Measurements from ENCODE around the gene PRRX1.

Gene PRRX1

DNA sequence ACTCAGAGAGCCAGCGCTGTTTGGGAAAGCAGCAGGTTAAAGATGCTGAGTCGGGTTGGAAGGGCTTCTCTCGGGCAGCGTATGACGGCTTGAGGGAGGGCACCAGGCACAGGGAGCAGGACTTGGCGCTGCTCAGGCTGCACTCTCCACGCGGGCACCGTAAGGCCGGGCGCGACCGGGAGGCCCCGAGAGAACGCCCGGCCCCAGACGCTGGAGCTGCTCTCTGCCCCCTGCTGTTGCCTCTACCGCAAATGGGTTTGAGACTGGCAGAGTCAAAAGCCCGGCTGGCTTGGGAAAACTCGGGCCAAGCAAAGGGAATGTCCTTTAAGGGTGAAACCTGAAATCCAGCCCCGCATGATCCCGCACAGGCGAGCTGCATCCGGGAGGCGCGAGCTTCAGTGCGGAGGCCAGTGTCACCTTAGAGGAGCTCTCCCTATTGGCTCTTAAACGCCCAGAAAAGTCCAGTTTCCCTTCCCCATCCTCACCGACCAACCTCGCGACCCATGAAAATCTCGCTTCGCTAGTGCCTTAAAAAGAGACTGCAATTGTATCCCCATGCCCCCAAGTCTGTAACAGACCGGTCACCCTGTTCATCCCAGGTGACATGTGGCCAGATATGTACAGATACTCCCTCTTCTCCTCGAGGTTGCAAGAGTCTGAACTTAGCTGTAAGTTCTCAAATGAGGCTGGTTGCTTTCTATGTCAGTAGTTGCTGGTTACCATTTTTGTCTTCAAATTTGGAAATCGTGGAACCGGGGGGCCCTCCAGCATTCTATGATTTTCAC is 1.1 kb downstream of the PRRX1 start:
- DNase-seq, result no peak

DNA sequence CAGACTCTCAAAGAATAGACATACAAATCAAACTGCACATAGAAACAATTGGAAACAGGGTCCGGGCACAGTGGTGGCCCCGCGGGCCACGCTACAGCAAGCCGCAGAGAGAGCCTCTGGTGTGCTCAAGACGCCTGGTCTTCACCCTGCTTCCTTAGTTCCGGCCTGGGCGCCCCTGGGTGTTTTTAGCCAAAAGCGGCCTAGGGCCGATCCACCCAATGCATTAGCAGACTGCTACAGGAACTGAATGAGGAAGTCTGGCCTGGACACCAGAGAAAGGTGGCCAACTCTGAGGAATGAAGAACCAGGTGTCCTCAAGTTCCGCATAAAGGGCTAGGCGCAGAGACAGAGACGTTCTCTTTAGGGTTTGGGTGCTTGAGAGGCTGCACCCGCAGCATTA is 1.7 kb downstream of the PRRX1 start:
- no peak for DNase-seq

DNA sequence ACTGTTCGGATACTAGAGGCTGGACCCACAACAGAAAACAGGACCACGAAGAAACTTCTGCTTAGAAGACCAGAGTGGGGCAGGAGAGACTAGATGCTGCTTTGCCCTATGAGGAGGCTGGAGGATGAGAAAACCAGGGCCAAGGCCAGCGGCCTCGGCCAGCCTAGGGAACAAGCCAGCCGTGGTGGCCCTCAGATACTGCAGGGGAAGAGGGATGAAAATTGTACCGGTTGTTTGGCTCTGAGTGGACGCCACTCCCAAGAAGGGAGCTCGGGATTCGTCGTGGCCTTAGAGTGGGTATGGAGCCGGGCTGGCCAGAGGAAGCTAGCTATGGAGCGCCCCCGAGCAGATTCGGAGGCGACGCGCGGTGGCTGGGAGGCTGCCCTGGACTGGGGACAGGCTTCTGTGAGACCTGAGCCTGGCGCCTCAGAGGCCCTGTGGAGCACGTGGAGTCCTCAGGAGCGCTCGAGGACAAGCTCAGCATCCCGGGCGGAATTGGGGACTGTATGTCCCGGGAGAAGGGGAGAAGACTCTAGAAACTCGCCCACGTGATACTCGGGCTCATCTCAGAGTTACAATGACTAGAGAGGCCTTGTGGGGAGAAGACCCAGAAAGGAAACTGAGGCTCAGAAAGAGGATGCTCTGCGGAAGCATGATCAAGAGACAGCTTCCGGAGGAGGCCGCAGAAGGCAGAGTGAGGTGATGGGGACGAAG is 2.8 kb downstream of the PRRX1 start:
- DNase-seq, result no peak

DNA sequence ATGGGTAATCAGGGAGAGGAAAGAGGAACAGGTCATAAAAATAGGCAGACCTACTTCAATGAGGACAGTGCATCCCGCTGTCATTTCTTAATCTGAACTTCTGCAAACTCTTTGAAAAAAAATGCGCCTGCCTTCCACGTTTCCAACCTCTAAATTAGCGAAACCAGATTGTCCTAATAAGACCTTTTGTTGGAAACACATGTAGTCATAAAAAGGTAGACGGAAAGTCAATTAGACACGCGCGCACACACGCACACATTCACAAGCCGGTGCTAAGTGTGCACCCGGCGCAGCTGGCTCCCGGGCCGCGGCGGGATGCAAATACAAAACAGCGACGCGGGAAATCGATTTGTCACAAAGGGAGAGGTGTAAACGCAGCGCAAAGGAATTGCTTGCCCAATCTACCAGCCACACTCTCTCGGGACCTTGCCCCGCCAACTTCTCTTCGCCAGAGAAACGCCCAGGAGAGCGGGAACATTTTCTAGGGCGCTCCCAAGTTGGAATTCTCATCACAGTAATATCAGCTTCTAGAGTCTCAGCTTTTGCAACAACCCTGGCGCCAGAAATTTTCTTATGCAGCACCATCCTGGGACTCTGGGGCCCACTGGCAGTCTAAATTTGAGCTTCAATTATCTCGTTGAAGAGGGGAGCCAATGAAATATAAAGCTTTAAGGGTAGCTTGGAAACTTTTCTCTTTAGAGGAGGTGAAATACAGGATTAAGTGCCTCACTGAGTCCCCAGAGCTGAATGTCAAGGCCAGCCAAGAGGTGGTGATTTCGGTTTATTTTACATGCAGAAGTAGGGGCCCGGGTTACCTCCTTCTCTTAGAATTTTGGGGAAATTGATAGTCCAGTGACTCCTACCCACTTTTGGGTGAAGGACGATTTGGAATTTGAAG is 4.5 kb downstream of the PRRX1 start:
- DNase-seq, result no peak

DNA sequence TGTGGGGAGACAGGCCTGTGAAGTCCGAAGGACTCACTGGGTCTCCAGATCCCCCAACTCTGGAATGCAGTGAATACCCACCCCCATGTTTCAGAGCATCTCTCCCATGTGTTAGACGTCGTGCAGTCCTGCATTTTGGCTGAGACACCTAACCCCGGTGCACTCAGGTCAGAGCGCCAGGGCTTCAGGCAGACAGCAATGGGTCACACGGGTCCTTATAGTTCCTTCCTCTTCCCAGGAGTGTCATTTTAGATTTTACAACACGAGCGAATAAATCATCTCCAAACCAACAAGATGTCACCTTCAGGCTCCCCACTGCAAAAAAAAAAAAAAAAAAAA is 5.1 kb downstream of the PRRX1 start:
- DNase-seq, result no peak

DNA sequence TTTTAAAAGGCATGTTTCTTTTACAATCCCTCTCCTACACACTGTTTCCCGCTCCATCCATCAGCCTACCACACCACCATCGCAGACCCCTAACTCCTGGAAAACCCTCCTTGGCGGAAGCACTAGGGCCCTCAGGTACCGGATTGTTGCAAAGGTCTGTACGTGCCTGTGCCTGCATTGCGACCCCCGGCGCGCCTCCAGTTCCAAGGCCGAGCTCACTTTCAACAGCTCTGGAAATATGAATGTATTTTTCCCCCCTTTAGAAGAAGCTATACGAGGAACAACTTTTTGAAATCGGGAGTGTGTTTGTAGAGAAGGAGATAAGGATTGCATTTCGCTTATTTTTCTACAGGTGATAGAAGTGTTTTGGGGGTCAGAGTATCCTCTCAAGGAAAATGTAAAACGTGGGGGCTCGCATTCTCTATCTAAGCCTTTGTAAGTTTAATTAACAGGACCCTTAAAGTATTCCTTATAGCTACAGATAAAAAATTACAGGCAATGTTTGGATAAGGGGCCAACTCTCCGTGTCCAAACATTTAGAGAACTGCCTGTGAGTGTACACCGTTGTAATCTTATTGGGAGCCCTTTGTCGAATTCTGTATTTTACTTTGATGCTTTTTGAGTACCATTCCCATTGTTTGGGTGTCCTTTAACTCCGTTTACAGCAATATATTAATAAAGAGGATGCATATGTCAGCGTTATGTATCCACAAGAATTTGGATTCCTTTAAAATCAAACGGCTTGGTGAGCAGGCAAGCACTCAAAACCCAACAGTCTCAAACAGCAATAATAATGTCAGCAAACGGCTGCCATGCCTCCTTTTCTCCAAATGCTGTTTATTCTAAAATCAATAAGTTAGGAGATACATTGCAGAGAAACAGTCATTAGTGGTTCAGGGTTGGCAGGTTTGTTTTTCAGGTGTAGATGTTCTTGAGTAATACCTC is 5.9 kb downstream of the PRRX1 start:
- DNase-seq, result no peak

DNA sequence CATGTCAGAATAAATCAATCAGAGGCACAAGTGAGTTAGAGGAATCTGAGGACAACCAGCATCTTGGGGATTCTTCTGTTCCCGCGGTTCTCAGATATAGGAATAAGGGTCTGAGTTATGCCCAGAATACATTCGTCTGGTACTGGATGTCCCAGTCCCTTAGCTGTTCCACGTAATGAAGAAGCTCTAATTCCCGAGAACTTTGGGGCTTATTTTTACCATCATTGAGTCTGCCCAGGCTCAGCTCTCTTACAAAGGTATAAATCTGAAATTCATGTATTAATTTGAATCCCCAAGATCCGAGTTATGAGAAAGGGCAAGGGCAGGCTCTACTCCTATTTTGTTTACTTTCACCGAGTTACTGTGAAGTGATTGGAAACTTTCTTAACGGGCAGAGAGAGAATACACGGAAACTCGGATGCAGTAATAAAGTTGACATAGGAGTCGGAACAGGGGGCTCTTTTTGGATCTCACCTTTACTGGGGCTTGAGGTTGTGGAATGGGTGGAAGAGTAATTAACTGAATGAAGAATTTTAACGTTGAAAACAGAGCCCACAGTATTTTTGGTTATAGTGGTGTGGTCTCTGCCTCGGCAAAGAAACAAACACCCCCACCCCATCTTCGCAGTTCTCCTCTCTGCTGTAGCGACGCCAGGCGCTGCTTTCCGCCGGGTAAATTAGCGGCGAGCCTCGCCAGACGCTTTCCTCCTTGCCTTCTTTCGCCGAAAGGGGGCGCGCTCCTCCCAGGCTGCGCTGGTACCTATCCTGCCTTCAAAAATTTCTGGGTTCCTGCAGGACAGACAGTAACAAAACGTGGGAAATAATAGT is 7.1 kb downstream of the PRRX1 start:
- peak; percentile 3 for DNase-seq

DNA sequence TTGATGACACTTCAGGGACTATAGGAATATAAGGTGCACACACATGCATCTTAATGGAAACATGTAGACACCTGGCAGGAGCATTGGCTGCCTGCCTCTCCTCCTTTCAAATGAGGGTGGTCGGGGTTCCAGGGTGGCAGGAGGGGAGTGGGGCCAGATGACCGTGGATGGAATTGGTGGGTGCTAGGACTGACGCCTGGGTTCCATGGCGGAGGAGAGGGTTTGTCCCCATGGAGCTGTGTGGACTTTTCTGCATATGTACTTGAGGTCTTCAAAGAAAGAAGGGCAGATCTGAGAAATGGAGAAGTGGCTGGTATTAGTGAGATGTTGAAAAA is 7.7 kb downstream of the PRRX1 start:
- DNase-seq, result no peak

DNA sequence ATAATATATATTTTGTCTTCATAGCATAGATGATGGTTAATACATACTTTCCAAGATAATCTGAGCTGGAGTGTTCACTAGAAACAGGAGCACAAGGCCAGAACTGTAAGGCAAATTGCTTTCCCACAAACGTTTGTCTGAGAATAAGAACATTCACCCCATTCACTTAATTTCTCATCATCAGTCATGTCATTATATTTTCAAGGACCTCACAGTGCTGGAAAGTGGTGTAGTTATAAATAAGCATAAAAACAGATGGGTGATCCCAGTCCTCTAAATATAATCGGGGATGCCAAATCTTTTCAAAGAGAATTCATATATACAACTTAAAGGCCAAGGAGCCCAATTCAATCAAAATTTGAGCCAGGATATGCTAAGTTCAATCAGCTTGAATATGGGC is 8.4 kb downstream of the PRRX1 start:
- DNase-seq, result no peak

DNA sequence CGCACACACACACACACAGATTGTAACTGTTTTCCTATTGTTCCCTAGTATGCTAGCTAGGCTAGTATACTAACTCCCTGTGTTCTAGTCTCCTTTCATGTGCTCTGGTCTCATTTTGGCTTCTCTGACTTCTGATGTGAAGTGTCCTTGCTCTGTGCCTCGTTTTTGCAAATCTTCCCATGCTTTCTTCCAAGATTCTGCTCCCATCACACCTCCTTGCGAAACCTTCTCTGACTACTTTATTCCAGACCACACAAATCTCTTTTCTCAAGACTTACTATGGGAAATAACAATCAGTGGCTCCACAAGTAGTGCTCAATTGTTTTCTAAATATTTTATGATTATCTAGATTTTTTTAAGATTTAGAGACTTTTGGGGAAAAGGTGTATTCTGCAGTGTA is 10.3 kb downstream of the PRRX1 start:
- DNase-seq, result no peak

DNA sequence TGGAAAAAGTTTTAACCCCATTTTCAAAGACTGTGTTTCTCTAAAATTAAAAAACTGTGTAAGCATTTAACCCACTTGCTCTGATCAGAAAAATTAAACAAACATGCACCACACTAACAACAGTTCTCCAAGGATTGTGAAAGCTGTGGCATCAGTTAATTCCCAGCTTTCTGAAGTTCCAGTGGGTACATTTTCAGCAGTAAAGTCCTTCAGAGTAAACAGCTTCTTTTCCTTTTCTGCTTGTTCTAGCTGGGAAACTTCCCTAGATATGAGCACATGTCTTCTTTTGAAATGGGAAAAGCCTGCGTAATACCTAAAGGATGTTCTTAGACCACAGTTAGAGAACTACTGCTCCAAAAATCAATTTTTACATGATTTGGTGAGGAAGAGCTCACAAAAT is 11.1 kb downstream of the PRRX1 start:
- DNase-seq, result no peak

DNA sequence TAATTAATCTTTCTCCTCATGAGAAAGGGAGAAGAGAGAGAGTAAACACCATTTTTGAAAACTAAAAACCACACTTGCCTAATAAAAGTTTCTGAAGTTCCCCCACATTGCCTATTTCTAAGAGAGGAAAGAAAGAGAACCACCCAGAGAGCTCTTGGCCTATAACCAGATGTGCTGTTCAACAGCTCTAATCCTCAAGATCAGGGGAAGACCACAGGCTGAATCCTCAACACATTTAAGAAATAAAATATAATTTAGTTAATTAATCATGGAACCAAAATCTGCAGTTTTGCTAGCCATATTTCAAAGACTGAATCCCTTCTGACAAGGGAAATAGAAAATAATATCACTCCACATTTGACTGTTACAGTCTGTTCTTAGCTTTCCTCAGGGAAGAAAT is 11.9 kb downstream of the PRRX1 start:
- DNase-seq, result no peak

DNA sequence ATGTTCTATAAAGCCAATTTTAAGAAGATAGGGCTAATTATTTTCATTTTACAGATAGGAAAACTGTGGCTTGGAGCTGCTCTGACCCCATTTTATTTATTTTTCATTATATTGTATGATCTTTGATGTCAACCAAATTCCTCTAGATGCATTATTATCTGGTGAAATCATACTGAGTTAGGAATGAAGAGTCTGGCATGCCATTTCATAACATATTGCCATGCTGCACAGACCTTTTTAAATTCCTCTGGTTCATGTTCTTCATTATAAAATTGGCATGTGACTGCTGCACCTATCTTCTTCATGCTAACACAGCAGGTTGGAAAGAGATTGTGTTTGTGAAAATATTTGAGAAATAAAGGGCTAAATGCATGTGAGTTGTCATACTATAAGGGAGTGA is 12.7 kb downstream of the PRRX1 start:
- DNase-seq, result no peak

DNA sequence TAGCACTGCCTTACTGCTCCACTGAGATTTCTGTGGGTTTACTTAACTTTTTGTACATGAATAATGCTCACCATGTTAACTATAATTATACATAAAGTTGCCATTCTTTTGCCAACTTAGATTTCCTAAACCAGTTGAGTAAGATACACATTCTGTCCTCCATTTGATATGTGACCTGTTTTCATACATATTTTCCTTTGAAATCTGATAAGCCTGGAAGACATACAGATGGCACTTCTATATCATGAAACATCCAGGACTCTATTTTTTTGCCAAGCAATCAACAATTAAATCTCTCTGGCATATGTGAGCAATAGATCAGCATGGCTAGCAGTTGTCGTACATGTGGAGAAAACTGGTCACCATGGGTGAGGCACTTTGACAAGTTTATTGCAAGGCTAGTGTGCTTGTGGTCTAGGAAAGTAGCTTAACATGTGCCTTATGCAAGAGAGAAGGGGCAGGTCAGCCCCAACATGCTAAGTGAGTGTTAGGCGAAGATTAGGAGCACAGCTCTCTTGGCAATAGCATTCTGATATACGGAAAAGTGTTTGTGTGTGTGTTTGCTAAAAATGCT is 14.2 kb downstream of the PRRX1 start:
- DNase-seq, result no peak

DNA sequence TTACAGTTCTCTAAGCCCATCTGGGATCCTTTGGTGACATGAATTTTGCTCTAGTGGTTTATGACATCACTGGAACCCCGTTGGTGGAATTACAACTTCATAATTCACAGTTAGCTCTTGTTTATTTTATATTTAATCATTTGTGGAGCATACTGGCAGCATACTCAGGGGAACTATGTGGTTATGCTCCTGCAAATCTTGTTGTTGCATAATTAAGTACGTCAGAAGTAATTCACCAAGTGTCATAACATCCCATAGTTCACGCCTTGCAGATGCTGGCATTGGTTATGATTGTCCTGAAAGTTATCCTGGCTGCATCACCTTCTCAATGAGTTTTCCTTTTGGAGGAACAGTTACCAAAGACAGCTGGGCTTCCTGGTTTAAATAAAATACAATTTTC is 16.5 kb downstream of the PRRX1 start:
- DNase-seq, result no peak

DNA sequence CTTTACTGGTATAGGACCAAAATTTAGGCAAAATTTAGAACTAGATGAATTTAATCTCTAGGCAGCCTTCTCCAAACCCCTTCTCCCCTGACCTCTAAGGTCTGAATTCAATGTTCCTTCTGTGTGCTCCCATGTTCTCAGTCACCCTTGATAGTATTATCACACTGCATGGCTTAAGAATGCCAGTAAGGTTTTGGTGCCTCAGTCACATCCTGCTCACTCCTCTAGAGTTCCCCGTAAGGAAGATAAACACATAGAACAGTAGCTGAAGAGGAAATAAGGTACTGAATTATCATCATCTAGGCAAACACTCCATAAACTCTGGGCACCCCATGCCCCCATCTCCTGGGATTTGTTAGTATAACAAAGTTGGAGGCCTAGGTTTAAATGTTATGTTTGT is 18.2 kb downstream of the PRRX1 start:
- no peak for DNase-seq

DNA sequence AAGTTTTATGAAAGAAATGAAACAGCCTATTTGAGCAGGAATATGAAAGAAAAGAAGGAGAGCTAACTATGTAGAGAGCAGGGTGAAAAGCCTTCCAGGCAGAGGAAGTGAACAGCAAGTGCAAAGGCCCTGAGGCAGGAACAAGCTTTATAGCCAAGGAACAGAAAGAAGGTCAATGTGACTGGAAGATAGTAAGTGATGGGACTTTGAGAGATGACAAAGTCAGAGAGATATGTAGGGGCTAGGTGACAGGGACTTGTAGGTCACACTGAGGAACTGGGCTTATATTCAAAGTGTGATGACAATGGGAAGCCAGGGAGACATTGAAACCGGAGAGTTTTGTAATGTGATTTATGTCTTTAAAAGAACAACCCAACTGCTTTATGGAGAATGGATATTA is 18.9 kb downstream of the PRRX1 start:
- no peak for DNase-seq

DNA sequence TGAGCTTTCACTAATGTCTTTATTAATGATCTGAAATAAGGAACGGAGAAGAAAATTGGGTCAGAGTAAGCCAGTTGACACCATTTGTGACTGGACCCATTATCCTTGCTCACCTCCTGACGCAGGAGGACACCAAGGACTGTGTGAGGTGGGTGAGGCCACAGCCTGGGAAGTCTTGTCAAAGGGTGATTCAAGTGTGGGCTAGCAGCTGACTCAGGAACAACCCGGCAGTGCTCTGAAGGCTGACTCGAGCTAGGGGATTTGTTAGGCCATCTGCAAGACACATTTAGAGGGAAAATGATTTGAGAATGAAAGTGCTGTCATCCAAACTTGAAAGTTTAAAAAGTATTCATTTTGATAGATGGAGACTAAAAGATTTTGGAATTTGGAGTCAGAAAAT is 21.2 kb downstream of the PRRX1 start:
- DNase-seq, result no peak

DNA sequence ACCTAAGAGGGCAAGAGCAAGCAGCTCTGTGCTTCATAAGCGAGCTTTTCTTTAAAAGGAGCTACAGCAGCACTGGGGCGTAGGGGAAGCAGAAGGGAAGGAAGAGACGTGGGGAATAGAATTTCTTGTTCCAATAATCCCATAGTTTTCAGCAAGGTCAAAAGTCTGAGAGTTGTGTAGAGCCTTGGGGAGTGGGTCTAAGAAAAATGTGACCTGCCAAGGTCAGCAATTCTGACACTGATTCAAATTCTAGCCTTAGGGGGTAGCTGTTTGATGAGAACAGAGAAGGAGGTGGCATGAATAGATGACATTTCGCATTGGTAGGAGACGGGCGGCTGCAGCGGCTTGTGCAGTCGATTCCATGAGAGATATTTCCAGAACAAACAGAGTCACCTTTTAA is 22.4 kb downstream of the PRRX1 start:
- no peak for DNase-seq

DNA sequence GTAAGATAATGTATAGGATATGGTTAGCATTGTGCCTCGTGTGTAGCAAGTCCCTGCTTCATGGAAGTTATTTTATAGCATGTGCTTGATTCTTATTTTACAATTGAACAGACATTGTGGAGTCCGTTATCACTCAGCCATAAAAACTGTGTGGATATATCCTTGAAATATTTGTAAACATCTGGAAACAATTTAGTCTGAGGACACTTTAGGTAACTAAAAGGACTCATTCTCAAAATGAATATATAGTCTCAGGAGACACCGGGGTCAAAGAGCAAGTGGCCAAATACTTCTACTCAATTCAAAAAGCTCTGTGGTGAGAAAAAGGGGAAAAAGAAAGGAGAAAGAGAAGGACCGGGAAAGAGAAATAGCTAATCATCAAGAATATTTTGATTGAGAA is 23.7 kb downstream of the PRRX1 start:
- DNase-seq, result no peak

DNA sequence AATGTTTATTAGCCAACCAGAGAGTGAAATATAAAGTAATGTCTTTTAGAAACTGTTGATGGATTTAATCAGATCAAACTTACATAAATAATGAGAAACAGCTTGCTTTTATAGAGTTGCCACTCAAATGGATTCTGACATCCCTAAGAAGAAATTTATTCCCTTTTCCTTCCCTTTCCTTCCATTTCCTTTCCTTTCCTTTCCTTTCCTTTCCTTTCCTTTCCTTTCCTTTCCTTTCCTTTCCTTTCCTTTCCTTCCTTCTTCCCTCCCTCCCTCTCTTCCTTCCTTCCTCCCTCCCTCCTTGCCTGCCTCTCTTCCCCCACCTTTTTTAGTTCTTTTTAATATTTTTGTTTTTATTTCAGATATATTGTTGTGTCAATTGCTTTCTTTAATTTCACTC is 27.3 kb downstream of the PRRX1 start:
- no peak for DNase-seq

Data from CD4-positive, alpha-beta T cell treated with Interleukin-12 subunit alpha and Interleukin-12 subunit beta, for 1 hour (primary cell).